Measurements from ENCODE around the gene ARMC7.
"Not testable (repeated sequence)": the region's sequence is repeated elsewhere in the genome, so short reads cannot be mapped to it uniquely, and the experiment has no call there.

Gene ARMC7

GRCh38 chr17:75118307-75118706 lies 8.5 kb downstream of the ARMC7 start:
- H3K4me3 ChIP-seq (ENCODE audit: control insufficient read depth, low read depth, low read length), result no peak overlapping the region

GRCh38 chr17:75124041-75124818 lies 14.5 kb downstream of the ARMC7 start:
- no peak overlapping the region for H3K4me3 ChIP-seq (ENCODE audit: control insufficient read depth, low read depth, low read length)
- TF ChIP-seq CTCF (conservative IDR thresholded peaks at IDR 0.05; ENCODE audit: control insufficient read depth, insufficient read depth, low read depth, low read length), result no peak
- DNase-seq (ENCODE audit: low read depth), result peak; percentile 52

More at GRCh38 chr17:75118307-75118706, 8.5 kb downstream of the ARMC7 start:
- no peak for TF ChIP-seq CTCF (conservative IDR thresholded peaks at IDR 0.05; ENCODE audit: control insufficient read depth, insufficient read depth, low read depth, low read length)
- DNase-seq (ENCODE audit: low read depth), result no peak

DNA sequence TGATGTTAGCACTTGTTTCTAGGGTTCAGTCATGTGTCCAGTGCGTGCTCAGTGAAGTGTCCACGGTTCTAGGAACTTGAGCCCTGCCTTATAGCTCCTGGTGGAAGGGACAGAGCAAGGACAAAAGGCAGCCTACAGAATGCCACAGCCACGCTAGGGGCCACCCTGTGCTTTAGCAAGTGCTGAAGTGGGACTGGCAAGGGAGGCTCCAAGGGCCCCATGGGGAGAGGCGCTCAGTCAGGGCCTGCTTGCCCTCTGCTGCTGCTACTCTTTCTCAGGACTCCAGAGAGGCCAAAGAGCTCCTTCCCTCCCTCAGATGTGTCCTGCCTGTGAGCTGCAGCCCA lies 15.0 kb downstream of the ARMC7 start:
- TF ChIP-seq CTCF (conservative IDR thresholded peaks at IDR 0.05; ENCODE audit: control insufficient read depth, insufficient read depth, low read depth, low read length), result no peak
- no peak overlapping the region for H3K4me3 ChIP-seq (ENCODE audit: control insufficient read depth, low read depth, low read length)

GRCh38 chr17:75125984-75126383 lies 16.2 kb downstream of the ARMC7 start:
- H3K4me3 ChIP-seq (ENCODE audit: control insufficient read depth, low read depth, low read length), result no peak overlapping the region
- DNase-seq (ENCODE audit: low read depth), result no peak
- TF ChIP-seq CTCF (conservative IDR thresholded peaks at IDR 0.05; ENCODE audit: control insufficient read depth, insufficient read depth, low read depth, low read length), result no peak

More for the DNA sequence above, 15.0 kb downstream of the ARMC7 start:
- DNase-seq (ENCODE audit: low read depth), result no peak

DNA sequence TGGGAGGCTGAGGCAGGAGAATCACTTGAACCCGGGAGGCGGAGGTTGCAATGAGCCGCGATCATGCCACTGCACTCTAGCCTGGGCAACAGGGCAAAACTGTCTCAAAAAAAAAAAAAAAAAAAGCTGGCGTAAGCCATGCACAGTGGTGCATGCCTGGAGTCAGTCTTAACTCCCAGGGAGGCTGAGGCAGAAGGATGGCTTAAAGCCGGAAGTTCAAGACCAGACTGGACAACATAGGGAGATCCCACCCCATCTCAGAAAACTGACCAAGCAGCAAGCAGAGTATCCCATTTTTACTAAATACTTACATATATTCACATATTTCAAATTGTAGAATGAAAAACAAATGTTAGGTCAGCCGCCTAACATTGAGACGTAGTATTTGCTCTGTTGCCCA lies 17.2 kb downstream of the ARMC7 start:
- no peak for TF ChIP-seq CTCF (conservative IDR thresholded peaks at IDR 0.05; ENCODE audit: control insufficient read depth, insufficient read depth, low read depth, low read length)

GRCh38 chr17:75127936-75128335 lies 18.2 kb downstream of the ARMC7 start:
- not testable (repeated sequence) for DNase-seq (ENCODE audit: low read depth); H3K4me3 ChIP-seq (ENCODE audit: control insufficient read depth, low read depth, low read length)

More for the DNA sequence above, 17.2 kb downstream of the ARMC7 start:
- no peak overlapping the region for H3K4me3 ChIP-seq (ENCODE audit: control insufficient read depth, low read depth, low read length)
- DNase-seq (ENCODE audit: low read depth), result no peak

GRCh38 chr17:75128694-75129505 lies 19.1 kb downstream of the ARMC7 start:
- TF ChIP-seq CTCF (conservative IDR thresholded peaks at IDR 0.05; ENCODE audit: control insufficient read depth, insufficient read depth, low read depth, low read length), result no peak
- H3K4me3 ChIP-seq (ENCODE audit: control insufficient read depth, low read depth, low read length), result no peak overlapping the region
- DNase-seq (ENCODE audit: low read depth), result no peak

Data from fibroblast of mammary gland (primary cell).